Measurements from ENCODE around the gene TNFAIP8. TPM values are rescaled to one million over a fixed set of nuclear protein-coding genes. Genes with fewer than 3 reads are reported as not detected.

TNFAIP8 gene
- 104 TPM for polyA plus RNA-seq (2012; ENCODE audit: missing spikeins)

- TF ChIP-seq POLR2AphosphoS5 (IDR thresholded peaks at IDR 0.05; ENCODE audit: low read depth, low read length) = peak; percentile 90
- peak; percentile 88 for TF ChIP-seq POLR2A (IDR thresholded peaks at IDR 0.05; ENCODE audit: low read depth, low read length)
- peak; percentile 81 for TF ChIP-seq TAF1 (IDR thresholded peaks at IDR 0.05; ENCODE audit: borderline replicate concordance, low read depth, low read length)
- FAIRE-seq = peak; percentile 92
- DNase-seq (ENCODE audit: insufficient read length) = peak; percentile 47
These were observed at the start of gene TNFAIP8 for GRCh38 chr5:119355685-119356611. TSS of gene TNFAIP8 (plus strand) at chr5:119356019. CDS start at chr5:119356091, 72 bp downstream.

DNA sequence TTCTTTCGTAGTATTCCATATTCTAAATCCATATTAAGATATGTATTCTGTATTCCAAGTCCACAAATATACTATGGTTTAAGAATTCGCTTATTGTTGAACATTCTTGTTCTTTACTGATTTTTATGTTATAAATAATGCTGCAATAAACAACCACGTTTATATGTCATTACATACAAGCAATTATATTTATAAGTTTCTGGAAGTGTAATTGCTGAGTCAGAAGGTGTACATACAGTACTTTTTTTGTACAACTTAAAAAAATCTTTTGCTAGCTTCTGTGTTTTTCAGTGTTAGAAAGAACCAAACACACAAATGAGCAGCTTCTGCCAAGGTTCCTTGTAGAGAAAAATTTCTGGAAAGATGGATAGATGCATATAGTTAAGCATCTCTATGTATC, 48.6 kb upstream of the TNFAIP8 start:
- no peak for DNase-seq (ENCODE audit: insufficient read length)
- no peak for TF ChIP-seq POLR2AphosphoS5 (IDR thresholded peaks at IDR 0.05; ENCODE audit: low read depth, low read length)
- no peak for TF ChIP-seq TAF1 (IDR thresholded peaks at IDR 0.05; ENCODE audit: borderline replicate concordance, low read depth, low read length)
- TF ChIP-seq POLR2A (IDR thresholded peaks at IDR 0.05; ENCODE audit: low read depth, low read length) = no peak
- FAIRE-seq = no peak

GRCh38 chr5:119309326-119309725, 46.5 kb upstream of the TNFAIP8 start:
- TF ChIP-seq TAF1 (IDR thresholded peaks at IDR 0.05; ENCODE audit: borderline replicate concordance, low read depth, low read length) = no peak
- TF ChIP-seq POLR2A (IDR thresholded peaks at IDR 0.05; ENCODE audit: low read depth, low read length) = no peak
- TF ChIP-seq POLR2AphosphoS5 (IDR thresholded peaks at IDR 0.05; ENCODE audit: low read depth, low read length) = no peak
- FAIRE-seq (no peak), DNase-seq (ENCODE audit: insufficient read length) (no peak)

- FAIRE-seq = no peak
- no peak for DNase-seq (ENCODE audit: insufficient read length)
- TF ChIP-seq POLR2AphosphoS5 (IDR thresholded peaks at IDR 0.05; ENCODE audit: low read depth, low read length) = no peak
- TF ChIP-seq TAF1 (IDR thresholded peaks at IDR 0.05; ENCODE audit: borderline replicate concordance, low read depth, low read length) = no peak
- TF ChIP-seq POLR2A (IDR thresholded peaks at IDR 0.05; ENCODE audit: low read depth, low read length) = no peak
These were observed 44.1 kb upstream of the TNFAIP8 start for GRCh38 chr5:119311688-119312087.

DNA sequence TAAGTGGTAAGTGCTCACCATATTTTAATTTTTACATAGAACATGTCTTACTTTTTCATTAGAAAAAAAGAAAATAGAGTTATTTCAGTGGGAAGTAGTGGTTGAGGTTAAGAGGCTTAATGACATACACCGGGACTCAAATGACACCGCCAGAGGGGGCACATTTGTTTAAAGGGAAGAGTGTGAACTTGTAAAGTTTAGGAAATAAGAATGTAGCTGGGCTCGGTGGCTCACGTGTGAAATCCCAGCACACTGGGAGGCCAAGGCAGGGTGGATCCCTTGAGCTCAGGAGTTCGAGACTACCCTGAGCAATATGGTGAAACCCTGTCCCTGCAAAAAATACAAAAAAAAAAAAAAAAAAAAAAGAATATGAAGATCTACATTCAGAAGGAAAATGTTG, 43.4 kb upstream of the TNFAIP8 start:
- no peak for DNase-seq (ENCODE audit: insufficient read length)
- TF ChIP-seq TAF1 (IDR thresholded peaks at IDR 0.05; ENCODE audit: borderline replicate concordance, low read depth, low read length) (no peak), POLR2AphosphoS5 (IDR thresholded peaks at IDR 0.05; ENCODE audit: low read depth, low read length) (no peak), POLR2A (IDR thresholded peaks at IDR 0.05; ENCODE audit: low read depth, low read length) (no peak)
- no peak for FAIRE-seq

- no peak for DNase-seq (ENCODE audit: insufficient read length)
These were observed 42.6 kb upstream of the TNFAIP8 start for GRCh38 chr5:119313197-119313596.

DNA sequence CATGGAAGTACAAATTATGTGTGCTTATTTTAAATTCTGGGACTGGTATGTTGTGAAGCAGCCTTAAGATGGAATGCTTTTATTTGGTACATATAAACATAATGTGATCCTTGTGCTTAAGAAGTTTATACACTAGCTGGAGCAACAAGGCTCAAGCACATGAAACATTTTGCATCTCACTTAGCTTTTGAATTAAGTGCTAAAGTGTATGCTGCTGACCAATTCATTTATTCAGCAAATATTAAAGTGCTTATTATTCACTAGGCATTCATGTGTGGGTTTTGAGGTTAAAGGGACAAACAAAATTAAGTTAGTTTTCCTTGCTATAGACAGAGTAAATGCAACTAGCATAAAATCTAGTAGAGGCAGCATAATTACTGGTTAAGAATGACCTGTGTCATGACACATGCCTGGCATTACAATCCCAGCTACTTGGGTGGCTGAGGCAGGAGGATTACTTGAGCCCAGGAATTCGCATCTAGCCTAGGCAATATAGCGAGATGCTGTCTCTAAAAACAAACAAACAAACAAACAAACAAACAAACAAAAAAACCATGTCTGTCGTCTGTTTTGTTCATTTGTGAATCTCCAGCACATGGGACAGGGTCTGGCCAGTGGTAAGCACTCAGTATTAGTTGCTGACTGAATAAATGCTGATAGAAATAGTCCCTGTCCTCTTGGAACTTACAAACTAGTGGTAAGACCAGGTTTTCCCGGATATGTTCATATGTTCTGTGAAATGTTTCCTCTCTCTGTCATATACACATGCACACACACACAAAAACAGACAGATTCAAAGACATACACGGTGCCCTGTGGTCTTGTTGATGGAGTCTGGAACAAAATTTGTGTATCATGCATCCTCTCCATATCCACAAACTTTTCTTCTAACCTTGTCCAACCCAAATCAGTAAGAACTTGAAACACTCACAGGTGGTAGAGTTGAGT, 41.9 kb upstream of the TNFAIP8 start:
- TF ChIP-seq TAF1 (IDR thresholded peaks at IDR 0.05; ENCODE audit: borderline replicate concordance, low read depth, low read length) = no peak
- no peak for TF ChIP-seq POLR2AphosphoS5 (IDR thresholded peaks at IDR 0.05; ENCODE audit: low read depth, low read length)
- TF ChIP-seq POLR2A (IDR thresholded peaks at IDR 0.05; ENCODE audit: low read depth, low read length) = no peak
- no peak for DNase-seq (ENCODE audit: insufficient read length)
- FAIRE-seq = peak; percentile 46

More at GRCh38 chr5:119313197-119313596, 42.6 kb upstream of the TNFAIP8 start:
- FAIRE-seq = no peak
- TF ChIP-seq TAF1 (IDR thresholded peaks at IDR 0.05; ENCODE audit: borderline replicate concordance, low read depth, low read length) (no peak), POLR2AphosphoS5 (IDR thresholded peaks at IDR 0.05; ENCODE audit: low read depth, low read length) (no peak), POLR2A (IDR thresholded peaks at IDR 0.05; ENCODE audit: low read depth, low read length) (no peak)

GRCh38 chr5:119315516-119315949, 40.3 kb upstream of the TNFAIP8 start:
- DNase-seq (ENCODE audit: insufficient read length) = peak; percentile 25
- no peak for TF ChIP-seq TAF1 (IDR thresholded peaks at IDR 0.05; ENCODE audit: borderline replicate concordance, low read depth, low read length)
- TF ChIP-seq POLR2A (IDR thresholded peaks at IDR 0.05; ENCODE audit: low read depth, low read length) = no peak
- TF ChIP-seq POLR2AphosphoS5 (IDR thresholded peaks at IDR 0.05; ENCODE audit: low read depth, low read length) = no peak
- peak; percentile 82 for FAIRE-seq

GRCh38 chr5:119316086-119316485, 39.7 kb upstream of the TNFAIP8 start:
- DNase-seq (ENCODE audit: insufficient read length) = no peak
- TF ChIP-seq POLR2AphosphoS5 (IDR thresholded peaks at IDR 0.05; ENCODE audit: low read depth, low read length) = no peak
- no peak for TF ChIP-seq POLR2A (IDR thresholded peaks at IDR 0.05; ENCODE audit: low read depth, low read length)
- TF ChIP-seq TAF1 (IDR thresholded peaks at IDR 0.05; ENCODE audit: borderline replicate concordance, low read depth, low read length) = no peak
- no peak for FAIRE-seq

DNA sequence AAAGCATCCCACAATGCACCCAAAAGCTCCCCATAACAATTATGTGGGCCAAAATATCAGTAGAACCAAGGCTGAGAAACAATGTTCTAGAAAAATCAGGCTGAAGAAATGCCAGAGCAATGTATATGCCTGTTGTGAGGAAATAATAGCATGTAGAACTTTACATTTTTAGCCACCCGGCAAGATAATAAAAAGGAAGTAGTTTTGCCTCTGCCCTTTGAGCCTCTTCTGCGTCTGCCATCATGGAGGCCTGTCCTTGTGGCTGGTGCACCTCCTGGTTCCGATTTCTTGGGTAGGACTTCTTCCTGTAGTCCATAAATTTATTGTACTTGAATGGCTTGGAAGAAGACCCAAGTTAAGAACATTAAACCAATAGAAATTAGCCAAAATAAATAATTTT, 38.9 kb upstream of the TNFAIP8 start:
- TF ChIP-seq POLR2AphosphoS5 (IDR thresholded peaks at IDR 0.05; ENCODE audit: low read depth, low read length) = no peak
- TF ChIP-seq TAF1 (IDR thresholded peaks at IDR 0.05; ENCODE audit: borderline replicate concordance, low read depth, low read length) = no peak
- TF ChIP-seq POLR2A (IDR thresholded peaks at IDR 0.05; ENCODE audit: low read depth, low read length) = no peak
- DNase-seq (ENCODE audit: insufficient read length) = no peak
- peak; percentile 51 for FAIRE-seq
